Tibial nerve (tissue), 4 donors: ENCODE results near the gene AGPAT1. TPM values are rescaled to one million over a fixed set of nuclear protein-coding genes. Genes with fewer than 3 reads are reported as not detected.
A peak's percentile ranks its signal among the peaks of the same experiment; 100 is the strongest.

Experiments used
- DNase-seq, 2 donors: peaks; one replicate each; pipeline ENCODE4 v3.0.0-alpha.2; 2019; ENCODE audit warnings: low spot score in 2 of 2
- H3K27ac ChIP-seq, 4 donors: fragments of 200-600 bp; sonication (generic) in 3 of 4; one replicate each; pipeline ENCODE4 v1.5.1; 2017 to 2019; ENCODE audit warnings: mild to moderate bottlenecking in 1 of 4
- H3K27me3 ChIP-seq, 2 donors: fragments of 200-600 bp; sonication (generic) in 1 of 2; one replicate each; pipeline versions ENCODE4 v1.5.1 to v1.6.0; 2017 to 2019
- H3K36me3 ChIP-seq, 3 donors: fragments of 200-600 bp; sonication (generic); one replicate each; pipeline ENCODE4 v1.5.1; 2018 to 2019
- H3K4me1 ChIP-seq, 4 donors: fragments of 200-600 bp; sonication (generic) in 3 of 4; one replicate each; pipeline ENCODE4 v1.5.1; 2017 to 2019
- H3K4me3 ChIP-seq, 4 donors: fragments of 200-600 bp; sonication (generic) in 3 of 4; one replicate each; pipeline ENCODE4 v1.5.1; 2017 to 2019; ENCODE audit warnings: mild to moderate bottlenecking in 1 of 4, moderate library complexity in 1 of 4
- H3K9me3 ChIP-seq, 4 donors: fragments of 200-600 bp; sonication (generic) in 3 of 4; one replicate each; pipeline ENCODE4 v1.5.1; 2017 to 2019
- EP300 ChIP-seq, 2 donors: sonication (generic); formaldehyde crosslinking; IDR thresholded peaks; one replicate each; pipeline ENCODE4 v1.6.1; 2017; ENCODE audit warnings: antibody characterized with exemption in 2 of 2, mild to moderate bottlenecking in 1 of 2
- POLR2A ChIP-seq, 2 donors: fragments of 450-650 bp; IDR thresholded peaks; one replicate each; pipeline ENCODE4 v1.6.1; 2017; ENCODE audit warnings: antibody characterized with exemption in 2 of 2, mild to moderate bottlenecking in 2 of 2, moderate library complexity in 2 of 2
- WGBS, 2 donors: methylation state at CpG; one replicate each; pipeline ENCODE4 v1.1.5; 2018; 5-methylcytosine and 5-hydroxymethylcytosine counted together
- total RNA-seq, 4 donors: library from RNA; depleted of rRNA; stranded (reverse); fragments of >200 nt; gene quantifications; one replicate each; pipeline ENCODE4 v1.1.0, GENCODE V29; 2016
- TF ChIP-seq, protein P1 (sequence below), 5 experiments: fragments of 200-600 bp in 3 of 5; fragments of 450-650 bp in 2 of 5; sonication (generic) in 3 of 5; IDR thresholded peaks; one replicate each; pipeline ENCODE4 v1.5.1; 2016 to 2019; ENCODE audit warnings: antibody characterized with exemption in 5 of 5, mild to moderate bottlenecking in 3 of 5, moderate library complexity in 2 of 5

AGPAT1 gene
- total RNA-seq, 4 donors from 2014 or later: 45.3 to 52.2 (median 48.1) TPM

DNA sequence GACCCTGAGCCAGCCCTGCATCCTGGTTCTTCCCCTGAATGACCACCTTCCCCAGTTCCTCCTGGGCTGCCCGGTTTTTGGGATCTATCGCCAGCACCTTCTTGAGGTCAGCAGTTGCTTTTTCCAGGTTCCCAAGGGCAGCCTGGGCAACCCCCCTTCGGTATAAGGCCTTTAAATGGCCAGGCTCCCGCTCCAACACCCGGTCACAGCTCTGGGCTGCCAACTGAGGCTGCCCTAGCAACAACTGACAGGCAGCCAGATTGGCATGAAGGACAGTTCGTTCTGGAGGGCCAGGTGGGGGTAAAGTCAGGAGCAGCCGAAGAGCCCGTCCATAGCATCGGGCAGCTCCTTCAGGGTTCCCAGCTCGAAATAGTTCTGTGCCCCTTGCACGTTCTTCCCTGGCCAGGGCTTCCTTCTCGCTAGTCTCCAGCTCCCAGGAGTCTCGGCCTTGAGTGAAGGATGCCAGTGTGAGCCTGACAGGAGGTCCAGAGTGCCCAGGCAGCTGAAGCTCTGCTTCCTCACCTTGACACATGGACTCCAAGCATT lies 47.1 kb downstream of the AGPAT1 start:
- H3K36me3 ChIP-seq: peaks cover 0 to 29% (median 0%) of the 10 kb centered on the region in 3 donors
- 81 to 82% methylated on average over 13 of the region's 13 CpGs for WGBS, 2 donors
- DNase-seq: no peak
- H3K9me3 ChIP-seq: no peaks in the 10 kb centered on the region
- no peaks in the 10 kb centered on the region for H3K27me3 ChIP-seq
- H3K4me3 ChIP-seq: peak overlapping the region in 2 of 4 donors; percentile 70 to 97
- H3K27ac ChIP-seq: peak overlapping the region; percentile 69 to 94 (median 82)
- TF ChIP-seq, protein P1, sequence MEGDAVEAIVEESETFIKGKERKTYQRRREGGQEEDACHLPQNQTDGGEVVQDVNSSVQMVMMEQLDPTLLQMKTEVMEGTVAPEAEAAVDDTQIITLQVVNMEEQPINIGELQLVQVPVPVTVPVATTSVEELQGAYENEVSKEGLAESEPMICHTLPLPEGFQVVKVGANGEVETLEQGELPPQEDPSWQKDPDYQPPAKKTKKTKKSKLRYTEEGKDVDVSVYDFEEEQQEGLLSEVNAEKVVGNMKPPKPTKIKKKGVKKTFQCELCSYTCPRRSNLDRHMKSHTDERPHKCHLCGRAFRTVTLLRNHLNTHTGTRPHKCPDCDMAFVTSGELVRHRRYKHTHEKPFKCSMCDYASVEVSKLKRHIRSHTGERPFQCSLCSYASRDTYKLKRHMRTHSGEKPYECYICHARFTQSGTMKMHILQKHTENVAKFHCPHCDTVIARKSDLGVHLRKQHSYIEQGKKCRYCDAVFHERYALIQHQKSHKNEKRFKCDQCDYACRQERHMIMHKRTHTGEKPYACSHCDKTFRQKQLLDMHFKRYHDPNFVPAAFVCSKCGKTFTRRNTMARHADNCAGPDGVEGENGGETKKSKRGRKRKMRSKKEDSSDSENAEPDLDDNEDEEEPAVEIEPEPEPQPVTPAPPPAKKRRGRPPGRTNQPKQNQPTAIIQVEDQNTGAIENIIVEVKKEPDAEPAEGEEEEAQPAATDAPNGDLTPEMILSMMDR (IDR thresholded peaks at IDR 0.05): no peak
- no peak for TF ChIP-seq POLR2A (IDR thresholded peaks at IDR 0.05)
- no peak for TF ChIP-seq EP300 (IDR thresholded peaks at IDR 0.05)
- H3K4me1 ChIP-seq: peaks cover 0 to 44% (median 27%) of the 10 kb centered on the region in 4 donors

DNA sequence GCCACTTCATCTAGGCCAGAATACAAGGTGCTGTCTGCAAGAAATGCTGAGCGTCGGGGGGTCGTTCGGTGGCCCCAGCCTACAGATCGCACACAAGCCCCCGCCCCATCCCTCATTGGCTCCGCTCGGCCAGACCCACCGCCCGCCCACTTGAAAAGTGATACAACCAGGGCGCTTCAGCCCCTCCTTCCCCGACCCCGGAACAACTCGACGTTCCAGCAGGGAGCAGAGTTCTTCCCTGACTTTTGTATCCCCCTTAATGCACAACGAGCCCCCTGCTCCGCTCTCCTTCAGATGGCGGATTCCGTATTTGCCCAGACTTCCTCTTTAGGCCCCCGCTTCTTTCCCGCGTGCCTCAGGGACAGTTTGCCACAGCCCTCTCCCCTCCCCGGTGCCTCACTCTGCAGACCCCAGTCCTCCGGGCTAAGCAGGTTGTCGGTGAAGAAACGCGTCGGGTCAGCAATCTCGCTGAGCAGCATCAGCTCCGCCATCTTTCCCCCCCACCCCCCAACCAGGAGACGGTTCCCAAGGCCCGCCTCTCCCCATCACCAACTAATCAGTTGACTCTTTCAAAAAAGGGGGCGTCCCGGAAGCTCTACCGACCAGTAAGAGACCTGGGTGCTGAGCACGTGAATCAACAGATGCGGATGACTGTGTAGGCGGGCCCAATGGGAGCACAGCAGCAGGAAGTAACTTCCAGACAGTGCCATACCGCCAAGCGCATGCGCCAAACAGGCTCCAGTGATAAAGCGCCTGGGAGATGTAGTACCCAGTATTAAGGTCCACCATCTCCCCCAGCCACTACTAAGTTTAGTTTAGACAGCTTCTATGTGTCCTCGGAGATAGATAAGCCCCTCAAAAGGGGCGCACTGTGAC lies 47.9 kb downstream of the AGPAT1 start, which contains the start of gene ATF6B:
Gene ATF6B (minus strand): TSS at position 530 of the 876 bp plus-strand sequence. CDS start 39 bp downstream, at position 491.
- H3K4me3 ChIP-seq: peak within 1 kb of the TSS; percentile 83 to 97 (median 87)
- peak; percentile 97 to 98 for DNase-seq
- TF ChIP-seq, protein P1 (IDR thresholded peaks at IDR 0.05): peak in 1 of 5 experiments; percentile 11
- TF ChIP-seq POLR2A (IDR thresholded peaks at IDR 0.05) (peak in 1 of 2 donors; percentile 79), EP300 (IDR thresholded peaks at IDR 0.05) (peak; percentile 76 to 86)
- WGBS, 2 donors: 0 to 2% methylated on average over 41 to 43 of the region's 44 CpGs
- peaks cover 0 to 44% (median 27%) of the 10 kb centered on the region in 4 donors for H3K4me1 ChIP-seq
- peak within 1 kb of the TSS; percentile 84 to 94 (median 90) for H3K27ac ChIP-seq
- no peaks in the 10 kb centered on the region for H3K9me3 ChIP-seq
- peaks cover 0 to 37% (median 0%) of the 10 kb centered on the region in 3 donors for H3K36me3 ChIP-seq
- H3K27me3 ChIP-seq: no peaks in the 10 kb centered on the region

DNA sequence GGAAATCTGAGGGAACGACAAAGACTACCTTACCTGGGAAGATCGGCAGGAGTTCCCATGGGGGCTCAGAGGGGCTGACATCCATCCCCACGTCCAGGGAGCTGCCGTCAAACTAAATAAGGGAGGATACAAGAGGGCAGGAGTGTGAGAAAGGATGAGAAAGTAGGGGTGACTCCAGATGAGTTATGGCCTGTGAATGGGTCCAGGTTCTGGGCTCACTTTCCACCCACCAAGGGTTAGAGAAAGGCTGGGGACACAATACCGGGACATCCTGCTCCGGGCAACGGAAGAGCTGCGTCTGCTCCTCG lies 48.5 kb downstream of the AGPAT1 start:
- H3K4me3 ChIP-seq: peak overlapping the region; percentile 83 to 97 (median 87)
- H3K27ac ChIP-seq: peak overlapping the region; percentile 84 to 94 (median 90)
- no peak for DNase-seq
- TF ChIP-seq, protein P1 (IDR thresholded peaks at IDR 0.05): no peak
- TF ChIP-seq EP300 (IDR thresholded peaks at IDR 0.05): no peak
- TF ChIP-seq POLR2A (IDR thresholded peaks at IDR 0.05): no peak
- peaks cover 0 to 43% (median 3%) of the 10 kb centered on the region in 3 donors for H3K36me3 ChIP-seq
- H3K9me3 ChIP-seq: no peaks in the 10 kb centered on the region
- WGBS, 2 donors: 4 to 5% methylated on average over 9 of the region's 9 CpGs
- no peaks in the 10 kb centered on the region for H3K27me3 ChIP-seq
- peaks cover 0 to 44% (median 27%) of the 10 kb centered on the region in 4 donors for H3K4me1 ChIP-seq

DNA sequence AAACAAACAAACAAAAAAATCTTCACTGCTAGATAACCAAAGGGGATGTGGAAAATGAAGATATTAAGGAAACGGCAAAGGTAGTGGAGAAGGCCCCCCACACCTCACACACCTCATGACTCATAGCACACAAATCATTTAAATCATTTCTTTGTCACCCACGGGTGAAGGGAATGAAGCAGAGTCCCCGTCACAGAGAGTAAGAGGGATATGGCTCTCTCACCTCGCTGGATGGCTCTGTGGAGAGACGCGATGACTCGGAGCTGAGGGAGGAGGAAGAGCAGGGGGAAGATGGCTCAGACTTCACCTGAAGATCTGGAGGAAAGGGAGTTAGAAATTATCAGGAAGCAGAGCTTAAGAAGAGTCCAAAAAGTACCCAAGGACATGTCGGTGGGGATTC lies 49.0 kb downstream of the AGPAT1 start:
- Histone ChIP-seq H3K4me1 (peaks cover 0 to 44% (median 27%) of the 10 kb centered on the region in 4 donors), H3K27ac (peak overlapping the region; percentile 84 to 94 (median 90))

More for the DNA sequence above, 49.0 kb downstream of the AGPAT1 start:
- 54 to 57% methylated on average over 8 of the region's 8 CpGs for WGBS, 2 donors
- TF ChIP-seq EP300 (IDR thresholded peaks at IDR 0.05) (no peak), POLR2A (IDR thresholded peaks at IDR 0.05) (no peak)
- TF ChIP-seq, protein P1 (IDR thresholded peaks at IDR 0.05): no peak
- no peak for DNase-seq
- Histone ChIP-seq H3K27me3 (no peaks in the 10 kb centered on the region), H3K4me3 (peak overlapping the region; percentile 83 to 97 (median 87)), H3K36me3 (peaks cover 0 to 48% (median 3%) of the 10 kb centered on the region in 3 donors), H3K9me3 (no peaks in the 10 kb centered on the region)
